ENCODE data around the gene MASP2. TPM values are rescaled to one million over a fixed set of nuclear protein-coding genes. Genes with fewer than 3 reads are reported as not detected.

The MASP2 gene
- total RNA-seq, 1 experiment from 2014 or later = 0.25 TPM

GRCh38 chr1:11025618-11026017, 21.4 kb downstream of the MASP2 start:
- intact Hi-C loops (cut with micrococcal nuclease) = no loop called here
- Histone ChIP-seq H3K4me1 (ENCODE audit: control insufficient read depth in 1 of 2, insufficient read depth in 2 of 2, low read length in 2 of 2) (no peaks in the 10 kb centered on the region), H3K9ac (ENCODE audit: low read length) (no peak overlapping the region), H3K36me3 (ENCODE audit: control insufficient read depth in 1 of 2, insufficient read depth in 2 of 2, low read length in 2 of 2) (peaks cover 34 to 48% of the 10 kb centered on the region in 2 experiments), H3K9me3 (ENCODE audit: control insufficient read depth in 1 of 2, insufficient read depth in 1 of 2, low read depth in 1 of 2, low read length in 2 of 2) (no peaks in the 10 kb centered on the region), H2AFZ (ENCODE audit: low read depth, low read length, poor library complexity, severe bottlenecking) (no peak overlapping the region), H4K20me1 (ENCODE audit: insufficient read depth) (0 out of 2 replicates have a peak, but pooled peaks cover 16% of the 10 kb centered on the region), H3K4me2 (ENCODE audit: low read length) (no peak overlapping the region), H3K79me2 (ENCODE audit: insufficient read depth, low read length) (peaks cover 16% of the 10 kb centered on the region), H3K9me2 (ENCODE audit: insufficient read depth) (no peaks in the 10 kb centered on the region), H3K4me3 (replicated peaks in 1 of 2; ENCODE audit: low read depth in 1 of 2, low read length in 2 of 2) (no peak overlapping the region), H3K27me3 (ENCODE audit: insufficient read depth, low read length) (no peaks in the 10 kb centered on the region), H3K27ac (ENCODE audit: low read depth, low read length) (no peak overlapping the region)
- POLR2A ChIA-PET = no interaction called here
- BruUV-seq (replicated peaks) = no TSS peak
- CTCF ChIA-PET = no interaction called here
- DNase-seq (ENCODE audit: low read depth, low spot score) (no peak), ATAC-seq (no peak)
- RAD21 ChIA-PET (ENCODE audit: low non-redundant PET in 1 of 2, low total read pairs in 2 of 2, uncharacterized antibody in 2 of 2, unreplicated experiment in 2 of 2) = no interaction called here
- TF ChIP-seq SP1 (IDR thresholded peaks at IDR 0.05; ENCODE audit: low read depth) (no peak), FOSL1 (IDR thresholded peaks at IDR 0.05; ENCODE audit: low read depth) (no peak)

GRCh38 chr1:11024874-11025203, 22.2 kb downstream of the MASP2 start:
- ChIA-PET CTCF (no interaction called here), RAD21 (ENCODE audit: low non-redundant PET in 1 of 2, low total read pairs in 2 of 2, uncharacterized antibody in 2 of 2, unreplicated experiment in 2 of 2) (no interaction called here), POLR2A (no interaction called here)
- no peak overlapping the region for H3K27ac ChIP-seq (ENCODE audit: low read depth, low read length)
- no peaks in the 10 kb centered on the region for H3K4me1 ChIP-seq (ENCODE audit: control insufficient read depth in 1 of 2, insufficient read depth in 2 of 2, low read length in 2 of 2)
- intact Hi-C loops (cut with micrococcal nuclease) = no loop called here
- no TSS peak for BruUV-seq (replicated peaks)
- TF ChIP-seq RAD21 (IDR thresholded peaks at IDR 0.05; ENCODE audit: low read depth) = no peak
- TF ChIP-seq CEBPB (IDR thresholded peaks at IDR 0.05; ENCODE audit: low read depth) = no peak
- TF ChIP-seq POLR2A (IDR thresholded peaks at IDR 0.05; ENCODE audit: borderline replicate concordance, extremely low read depth, insufficient read depth, insufficient read length) = no peak
- TF ChIP-seq EZH2 (IDR thresholded peaks at IDR 0.05) = no peak
- TF ChIP-seq POLR2AphosphoS5 (IDR thresholded peaks at IDR 0.05; ENCODE audit: low read depth, low read length) = no peak
- H3K79me2 ChIP-seq (ENCODE audit: insufficient read depth, low read length) = peaks cover 23% of the 10 kb centered on the region
- H4K20me1 ChIP-seq (ENCODE audit: insufficient read depth) = 0 out of 2 replicates have a peak, but pooled peaks cover 16% of the 10 kb centered on the region
- H3K36me3 ChIP-seq (ENCODE audit: control insufficient read depth in 1 of 2, insufficient read depth in 2 of 2, low read length in 2 of 2) = peaks cover 40 to 54% of the 10 kb centered on the region in 2 experiments
- DNase-seq (ENCODE audit: low read depth, low spot score) (no peak), ATAC-seq (no peak)
- H3K9me3 ChIP-seq (ENCODE audit: control insufficient read depth in 1 of 2, insufficient read depth in 1 of 2, low read depth in 1 of 2, low read length in 2 of 2) = no peaks in the 10 kb centered on the region
- no peak overlapping the region for H3K4me3 ChIP-seq (replicated peaks in 1 of 2; ENCODE audit: low read depth in 1 of 2, low read length in 2 of 2)
- no peaks in the 10 kb centered on the region for H3K9me2 ChIP-seq (ENCODE audit: insufficient read depth)
- no peak overlapping the region for H3K4me2 ChIP-seq (ENCODE audit: low read length)
- no peaks in the 10 kb centered on the region for H3K27me3 ChIP-seq (ENCODE audit: insufficient read depth, low read length)
- H3K9ac ChIP-seq (ENCODE audit: low read length) = no peak overlapping the region
- no peak overlapping the region for H2AFZ ChIP-seq (ENCODE audit: low read depth, low read length, poor library complexity, severe bottlenecking)
